HepG2 (cell line): ENCODE results near the gene ZNF343. TPM values are rescaled to one million over a fixed set of nuclear protein-coding genes. Genes with fewer than 3 reads are reported as not detected.

Experiments
- ATAC-seq: fragments of 200-7000 bp; cut with Tn5 transposase; 3 replicates; pipeline ENCODE4 v1.9.1; 2020; ENCODE audit warnings: mild to moderate bottlenecking, moderate library complexity
- BruUV-seq: library from RNA; stranded (reverse); fragments of 400-500 nt; replicated peaks from 2 replicates; lab custom pipeline; 2021; lab: Mats Ljungman, UMichigan
- CTCF ChIA-PET: fragments of 300-600 bp; formaldehyde crosslinking; extraction: SDS; loops from one replicate; lab custom pipeline; 2021; ENCODE audit warnings: low total read pairs, inconsistent platforms, low intra/inter-chr PET ratio; lab: Yijun Ruan, JAX
- POLR2A ChIA-PET: fragments of 350-600 bp; sonication (Branson Sonifier 250); formaldehyde crosslinking; loops from one replicate; lab custom pipeline; 2020; ENCODE audit warnings: antibody characterized with exemption, inconsistent platforms; lab: Yijun Ruan, JAX
- DNase-seq: peaks from one replicate; pipeline ENCODE4 v3.0.0-alpha.2; 2015; ENCODE audit warnings: low spot score
- FAIRE-seq: peaks from 3 replicates; lab custom pipeline; 2011; peaks lifted over from hg19 to GRCh38; lab: Jason Lieb, UNC
- H2AFZ ChIP-seq: one replicate; pipeline ENCODE4 v1.6.1; 2011; ENCODE audit warnings: low read length, inconsistent platforms
- H3K27ac ChIP-seq: fragments of 300-600 bp; 3 replicates; pipeline ENCODE4 v1.8.0; 2011; ENCODE audit warnings: mixed run types, mild to moderate bottlenecking, mixed read lengths, low read length, inconsistent platforms; ENCODE audit not compliant: insufficient read depth; ENCODE audit errors: extremely low read length
- H3K27me3 ChIP-seq, 2 experiments: fragments of 200-600 bp in 1 of 2; 2 replicates in 1 of 2; 3 replicates in 1 of 2; pipeline versions ENCODE4 v1.6.0 to v1.8.0; 2011; ENCODE audit warnings: low read length in 2 of 2, mild to moderate bottlenecking in 2 of 2, moderate library complexity in 2 of 2, inconsistent platforms in 1 of 2; ENCODE audit not compliant: insufficient read depth in 2 of 2, control insufficient read depth in 1 of 2
- H3K36me3 ChIP-seq, 2 experiments: fragments of 200-600 bp in 1 of 2; replicated peaks in 1 of 2; 2 replicates in 1 of 2; 3 replicates in 1 of 2; pipeline versions ENCODE4 v1.5.1 to v1.8.0; 2011; ENCODE audit warnings: low read length in 2 of 2, inconsistent platforms in 1 of 2; ENCODE audit not compliant: insufficient read depth in 2 of 2, control insufficient read depth in 1 of 2
- H3K4me1 ChIP-seq: 2 replicates; pipeline ENCODE4 v1.5.1; 2012; ENCODE audit warnings: low read length, inconsistent platforms; ENCODE audit not compliant: insufficient read depth
- H3K4me2 ChIP-seq: 2 replicates; pipeline ENCODE4 v1.6.0; 2011; ENCODE audit warnings: low read depth, low read length, inconsistent platforms
- H3K4me3 ChIP-seq, 3 experiments: fragments of 200-600 bp in 1 of 3; sonication (generic), shearing (Covaris generic) in 1 of 3; replicated peaks in 1 of 3; 2 replicates each; pipeline ENCODE4 v1.5.1; 2011 to 2016; ENCODE audit warnings: low read length in 3 of 3, inconsistent platforms in 2 of 3, low read depth in 2 of 3, mild to moderate bottlenecking in 2 of 3, control low read depth in 1 of 3, mixed read lengths in 1 of 3; ENCODE audit not compliant: insufficient read depth in 1 of 3
- H3K79me2 ChIP-seq: one replicate; pipeline ENCODE4 v1.6.1; 2011; ENCODE audit warnings: low read length, inconsistent platforms; ENCODE audit not compliant: insufficient read depth
- H3K9ac ChIP-seq: 2 replicates; pipeline ENCODE4 v1.6.0; 2011; ENCODE audit warnings: mild to moderate bottlenecking, low read depth, low read length, inconsistent platforms; ENCODE audit not compliant: insufficient read depth
- H3K9me3 ChIP-seq: 2 replicates; pipeline ENCODE4 v1.5.1; 2012; ENCODE audit warnings: mild to moderate bottlenecking, low read length
- H4K20me1 ChIP-seq: 2 replicates; pipeline ENCODE4 v1.6.0; 2011; ENCODE audit warnings: inconsistent platforms, mild to moderate bottlenecking, low read length, moderate library complexity; ENCODE audit not compliant: insufficient read depth
- CERS6 ChIP-seq: sonication (generic); formaldehyde crosslinking; IDR thresholded peaks from 2 replicates; pipeline ENCODE4 v1.5.0; 2020; ENCODE audit warnings: missing genetic modification reagents
- MIER3 ChIP-seq: IDR thresholded peaks from 2 replicates; pipeline ENCODE4 v1.6.1; 2016; ENCODE audit warnings: missing compliant biosample characterization, borderline replicate concordance
- PITX1 ChIP-seq: sonication (generic); formaldehyde crosslinking; IDR thresholded peaks from 2 replicates; pipeline ENCODE4 v1.5.1; 2020; ENCODE audit warnings: mild to moderate bottlenecking, missing genetic modification reagents
- RBFOX2 ChIP-seq: fragments of 200-400 bp; formaldehyde crosslinking; IDR thresholded peaks from 2 replicates; pipeline ENCODE4 v1.6.1; 2017; ENCODE audit warnings: low read depth, mild to moderate bottlenecking, low read length
- RBM22 ChIP-seq: fragments of 200-400 bp; formaldehyde crosslinking; optimal IDR thresholded peaks from 2 replicates; pipeline ENCODE3; 2017; ENCODE audit warnings: mild to moderate bottlenecking, low read length, moderate library complexity
- RFX5 ChIP-seq: IDR thresholded peaks from 2 replicates; pipeline ENCODE4 v1.6.1; 2011; ENCODE audit warnings: low read depth, low read length, improper control_type of control experiment
- SOX6 ChIP-seq, 2 experiments: fragments of 450-650 bp in 1 of 2; sonication (generic) in 1 of 2; formaldehyde crosslinking in 1 of 2; IDR thresholded peaks; 2 replicates each; pipeline versions ENCODE4 v1.4.0 to v1.6.1; 2017 to 2020; ENCODE audit warnings: antibody characterized with exemption in 1 of 2, mild to moderate bottlenecking in 1 of 2, missing genetic modification reagents in 1 of 2
- ZNF17 ChIP-seq: sonication (generic); formaldehyde crosslinking; IDR thresholded peaks from 2 replicates; pipeline ENCODE4 v1.5.0; 2020; ENCODE audit warnings: mild to moderate bottlenecking, missing genetic modification reagents
- ZNF367 ChIP-seq: sonication (generic); formaldehyde crosslinking; IDR thresholded peaks from 2 replicates; pipeline ENCODE4 v1.4.0; 2020; ENCODE audit warnings: missing genetic modification reagents, borderline replicate concordance
- ZNF775 ChIP-seq: sonication (generic); formaldehyde crosslinking; IDR thresholded peaks from 2 replicates; pipeline ENCODE4 v1.4.0; 2020; ENCODE audit warnings: missing genetic modification reagents, mild to moderate bottlenecking, moderate library complexity, borderline replicate concordance
- WGBS: methylation state at CpG from one replicate; pipeline ENCODE4 v1.1.6; 2017; ENCODE audit warnings: low lambda C conversion rate; 5-methylcytosine and 5-hydroxymethylcytosine counted together
- in situ Hi-C: cut with HindIII; loops from 2 replicates; pipeline ENCODE4 v1.10.0; 2017; ENCODE audit warnings: low pct_unique_long_range_greater_than_20kb; ENCODE audit not compliant: extremely low pct_ligation_motif_present
- intact Hi-C: fragments of 100-400 bp; cut with micrococcal nuclease; formaldehyde crosslinking; loops from one replicate; pipeline ENCODE4 v1.10.0; 2022; ENCODE audit not compliant: unreplicated experiment
- polyA plus RNA-seq, 8 experiments: library from polyadenylated mRNA; depleted of rRNA in 3 of 8; stranded (reverse) in 7 of 8; unstranded in 1 of 8; fragments of >200 nt; fragmentation: Illumina TruSeq in 4 of 8; extraction: Trizol in 4 of 8; gene quantifications; 2 replicates each; pipeline versions ENCODE4 v1.2.1 to v1.2.3, GENCODE V29; 2011 to 2016; ENCODE audit warnings: low read depth in 4 of 8, missing spikeins in 1 of 8, mixed read lengths in 1 of 8; ENCODE audit not compliant: insufficient read depth in 1 of 8
- total RNA-seq, 5 experiments: library from RNA; depleted of rRNA; stranded (reverse); fragments of >200 nt; fragmentation: Illumina TruSeq; extraction: Trizol; gene quantifications; 2 replicates each; pipeline ENCODE4 v1.2.3, GENCODE V29; 2016; ENCODE audit warnings: low read depth in 1 of 5

Gene ZNF343
- total and polyA plus RNA-seq, 2 of the 13 experiments (the other 11 are each of a cell fraction or from before 2014, with no cell fraction given) = 16.4 to 22.1 TPM

- 0 out of 2 replicates have a peak, but pooled peaks have one; percentile 33 for TF ChIP-seq MIER3 (CRISPR knock-in tag)
- no peak for TF ChIP-seq PITX1 (CRISPR knock-in tag)
- TF ChIP-seq ZNF17 (CRISPR knock-in tag) = 0 out of 2 replicates have a peak, but pooled peaks have one; percentile 67
- no peak for TF ChIP-seq ZNF775
- TF ChIP-seq ZNF367 (CRISPR knock-in tag) = no peak
- no peak for TF ChIP-seq RFX5
- TF ChIP-seq, all 625 proteins: peak for 27
Measured at GRCh38 chr20:2468581-2469407, 39.9 kb downstream of the ZNF343 start (continued).

- Histone ChIP-seq H3K4me1 (peaks cover 60% of the 10 kb centered on the region), H3K9ac (no peak overlapping the region), H3K4me3 (no peak overlapping the region), H3K79me2 (peaks cover 54% of the 10 kb centered on the region), H3K9me3 (no peaks in the 10 kb centered on the region), H2AFZ (no peak overlapping the region), H4K20me1 (peaks cover 62% of the 10 kb centered on the region), H3K27ac (no peak overlapping the region), H3K27me3 (no peaks in the 10 kb centered on the region; a peak in 1 of 5 replicates)
- ATAC-seq (no peak), FAIRE-seq (no peak), DNase-seq (no peak)
- ChIA-PET CTCF (no interaction called here), POLR2A (interaction anchor here (0.6 to 1.1 kb wide), 3 partner anchors 9 to 197 kb away, joined by 3 to 4 read pairs (median 3); partner anchors contain the start of gene IDH3B)
- WGBS = 92% methylated on average over 5 of the region's 5 CpGs
- in situ Hi-C loops = no loop called here
- intact Hi-C loops = loop anchor here (5.0 kb wide), 1 partner anchor 185 kb away; the partner anchor contains the start of gene NOP56
- BruUV-seq = no TSS peak
- TF ChIP-seq RBFOX2 (peak; percentile 63), SOX6 (IDR thresholded peaks at IDR 0.05) (no peak), SOX6 (CRISPR knock-in tag; IDR thresholded peaks at IDR 0.05) (0 out of 2 replicates have a peak, but pooled peaks have one; percentile 11), RBM22 (peak; percentile 49), CERS6 (CRISPR knock-in tag) (no peak)
- TF ChIP-seq, all 625 proteins: peak for 3
- Histone ChIP-seq H3K36me3 (peaks cover 39 to 58% of the 10 kb centered on the region in 2 experiments), H3K4me2 (peak overlapping the region; percentile 86)
Measured at GRCh38 chr20:2467412-2467811, 41.3 kb downstream of the ZNF343 start.
